ENCODE data around the gene TAS2R20.
"Not testable (repeated sequence)": the region's sequence is repeated elsewhere in the genome, so short reads cannot be mapped to it uniquely, and the experiment has no call there.

TAS2R20 gene, protein sequence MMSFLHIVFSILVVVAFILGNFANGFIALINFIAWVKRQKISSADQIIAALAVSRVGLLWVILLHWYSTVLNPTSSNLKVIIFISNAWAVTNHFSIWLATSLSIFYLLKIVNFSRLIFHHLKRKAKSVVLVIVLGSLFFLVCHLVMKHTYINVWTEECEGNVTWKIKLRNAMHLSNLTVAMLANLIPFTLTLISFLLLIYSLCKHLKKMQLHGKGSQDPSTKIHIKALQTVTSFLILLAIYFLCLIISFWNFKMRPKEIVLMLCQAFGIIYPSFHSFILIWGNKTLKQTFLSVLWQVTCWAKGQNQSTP

DNA sequence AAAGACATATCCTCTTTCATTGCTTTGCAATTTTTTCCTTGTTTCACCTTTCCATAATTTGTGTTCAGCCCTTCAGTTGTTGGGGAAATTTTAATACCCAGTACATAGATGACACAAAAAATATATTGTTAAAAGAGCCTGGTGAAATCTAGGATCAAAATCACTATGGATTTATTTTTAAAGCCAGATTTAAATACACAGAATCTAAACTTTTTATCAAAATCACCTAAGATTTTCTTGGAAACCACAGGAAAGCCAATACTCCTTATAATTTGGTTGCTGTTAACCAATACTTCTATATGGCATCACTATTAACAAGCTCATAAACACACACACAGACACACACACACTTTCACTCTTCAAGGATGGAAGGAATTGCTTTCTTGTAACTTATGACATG lies at the start of gene TAS2R20:
Gene TAS2R20 (minus strand): TSS at position 101 of the 400 bp plus-strand sequence. CDS start 429 bp downstream, outside the sequence.
- no peak for DNase-seq

- not testable (repeated sequence) for DNase-seq
Observed at GRCh38 chr12:11041366-11041765, 43.3 kb upstream of the TAS2R20 start.

GRCh38 chr12:11040162-11040561 lies 42.1 kb upstream of the TAS2R20 start:
- DNase-seq: no peak

DNA sequence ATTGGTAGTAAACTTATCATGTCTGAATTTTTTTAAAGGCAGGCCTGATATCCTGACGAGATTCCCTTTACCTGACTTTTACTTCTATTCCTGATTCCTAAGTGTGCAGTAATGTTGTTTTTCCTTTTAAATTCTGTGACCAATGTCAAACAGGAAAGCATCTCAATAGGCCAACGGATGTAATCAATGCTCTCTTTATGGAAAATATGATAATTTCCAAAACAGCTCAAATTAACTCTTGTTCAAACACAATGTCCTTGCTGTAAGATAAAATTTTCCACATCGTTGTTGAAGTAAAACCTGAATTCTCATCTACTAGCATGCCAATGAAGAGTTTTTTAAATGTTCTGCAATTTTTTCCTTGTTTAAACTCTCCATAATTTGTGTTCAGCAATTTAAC lies 41.1 kb upstream of the TAS2R20 start:
- no peak for DNase-seq

DNA sequence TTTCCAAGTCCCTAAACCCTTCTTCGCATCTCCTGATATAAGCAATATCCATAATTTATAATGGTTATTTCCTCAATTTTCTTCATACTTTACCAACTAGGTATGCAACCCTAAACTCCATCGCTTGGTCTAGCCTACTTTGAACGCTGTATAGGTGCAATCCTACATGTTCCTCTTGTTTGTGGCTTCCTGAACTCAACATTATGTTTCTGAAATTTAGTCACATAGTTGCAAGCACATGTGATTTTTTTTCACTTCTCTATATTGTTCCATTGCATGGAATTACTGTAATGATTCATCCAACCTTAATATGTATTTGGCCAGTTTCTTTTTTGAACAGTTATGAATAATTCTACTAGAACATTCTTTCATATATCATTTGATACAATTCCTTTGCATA lies 35.9 kb upstream of the TAS2R20 start:
- DNase-seq: not testable (repeated sequence)

- DNase-seq: no peak
Observed at GRCh38 chr12:11031307-11031706, 33.2 kb upstream of the TAS2R20 start, which contains the start of gene TAS2R31. TAS2R31 (minus strand) TSS chr12:11031407; CDS start chr12:11031335, 72 bp downstream.

- no peak for DNase-seq
Observed at GRCh38 chr12:11026118-11026517, 28.0 kb upstream of the TAS2R20 start.

DNA sequence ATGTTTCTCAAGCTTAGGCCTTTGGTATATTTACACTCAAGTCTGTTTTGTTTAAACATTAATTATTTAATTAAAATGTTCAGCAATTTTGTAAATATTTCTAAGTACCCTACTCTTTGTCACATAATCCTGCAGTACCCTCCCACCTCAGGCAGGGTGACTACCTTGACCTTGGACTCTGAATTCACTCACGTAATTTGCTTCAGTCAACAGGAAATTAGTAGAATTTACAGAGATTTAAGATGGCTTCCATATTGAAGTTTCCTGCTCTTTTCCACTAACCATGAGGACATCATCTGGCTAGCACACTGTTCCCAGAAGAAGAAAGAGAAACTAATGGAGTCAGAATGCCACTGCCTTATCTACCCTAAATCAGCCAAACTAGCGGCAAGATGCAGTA lies 25.3 kb upstream of the TAS2R20 start:
- DNase-seq: no peak

GRCh38 chr12:11022520-11022919 lies 24.4 kb upstream of the TAS2R20 start, which contains the start of gene TAS2R19:
TAS2R19 (minus strand) TSS chr12:11022620; CDS start chr12:11022571, 49 bp downstream.
- DNase-seq: no peak

DNA sequence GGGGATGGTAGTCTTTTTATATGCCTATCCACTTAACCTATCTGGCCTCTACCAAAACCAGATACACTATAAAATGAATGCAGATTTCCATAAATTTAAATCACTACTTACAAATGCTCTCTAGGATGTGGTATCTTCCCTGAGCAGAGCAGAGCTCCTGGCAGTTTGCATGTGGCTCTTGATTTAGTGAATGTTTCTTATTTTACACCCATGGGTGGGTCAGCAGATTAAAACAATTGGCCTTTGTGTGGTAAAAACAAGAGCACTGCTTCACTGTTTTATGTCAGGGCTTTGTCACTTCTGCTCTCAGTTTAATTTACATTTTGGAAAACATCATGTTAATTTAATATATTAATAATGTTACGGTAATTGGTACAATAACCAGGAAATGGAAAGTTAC lies 18.8 kb upstream of the TAS2R20 start:
- no peak for DNase-seq

DNA sequence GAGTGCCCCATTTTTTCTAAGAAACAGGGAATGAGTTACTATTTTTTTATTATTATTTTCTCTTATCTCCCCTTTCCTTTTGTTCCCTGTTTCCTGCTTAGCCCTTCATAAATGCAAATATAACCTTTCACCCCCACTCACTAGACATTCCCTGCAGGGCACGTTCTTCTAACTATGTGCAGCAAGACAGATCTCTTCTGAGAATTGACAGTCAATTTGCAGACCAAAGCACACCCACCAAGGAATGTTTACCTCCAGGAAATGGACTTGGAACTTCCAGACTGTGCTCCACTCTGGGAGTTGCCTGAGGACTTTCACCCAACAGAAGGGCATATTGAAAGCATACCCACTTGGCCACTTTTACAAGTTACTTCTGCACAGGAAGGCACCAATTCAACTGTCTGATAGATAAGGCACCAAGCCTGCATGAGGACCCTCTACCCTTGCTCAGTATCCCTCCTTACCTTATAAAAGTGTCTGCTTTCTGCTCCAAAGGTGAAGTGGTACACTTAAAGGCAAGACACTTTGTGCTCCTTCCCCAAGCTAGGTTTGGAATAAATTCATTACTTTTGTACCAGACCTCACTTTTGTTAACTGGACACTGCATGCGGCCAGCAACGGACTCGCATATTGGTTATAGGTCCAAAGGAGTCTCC lies 17.8 kb upstream of the TAS2R20 start:
- no peak for DNase-seq

DNA sequence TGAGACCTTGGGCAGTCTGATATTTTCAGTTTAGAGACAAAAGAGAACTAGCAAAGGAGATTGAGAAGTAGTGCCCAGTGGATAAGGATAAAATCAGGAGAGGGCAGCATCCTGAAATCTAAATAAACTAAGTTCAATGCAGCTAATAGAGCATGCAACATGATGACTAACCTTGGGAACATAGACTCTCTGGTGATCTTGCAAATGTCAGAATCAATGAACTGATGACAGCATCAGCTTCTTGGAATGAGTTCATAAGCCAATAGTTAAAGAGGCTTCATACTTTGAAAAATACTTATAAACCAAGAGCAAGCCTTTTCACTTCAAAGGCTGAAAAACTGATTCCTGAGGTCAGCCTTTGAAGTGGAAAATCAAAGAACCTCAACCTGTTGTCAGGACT lies 16.1 kb upstream of the TAS2R20 start:
- DNase-seq: no peak

DNA sequence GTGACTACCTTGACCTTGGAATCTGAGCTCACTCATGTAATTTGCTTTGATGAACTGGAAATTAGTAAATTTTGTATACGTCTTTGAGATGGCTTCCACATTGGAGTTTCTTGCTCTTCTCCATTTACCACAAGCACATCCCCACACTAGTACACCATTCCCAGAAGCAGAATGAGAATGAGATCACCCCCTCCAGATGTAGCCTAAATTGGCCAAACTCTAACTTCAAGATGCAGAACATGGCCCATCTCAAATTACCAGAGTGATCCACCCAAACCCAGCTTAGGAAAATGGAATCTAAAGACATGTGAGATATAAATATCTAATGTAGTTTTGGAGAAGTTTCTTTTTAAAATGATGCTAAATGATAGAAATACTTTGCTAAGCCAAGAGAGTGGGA lies 9.5 kb upstream of the TAS2R20 start:
- DNase-seq: no peak

- DNase-seq: no peak
Observed at GRCh38 chr12:10994307-10994706, 3.8 kb downstream of the TAS2R20 start.

GRCh38 chr12:10989107-10989506 lies 9.0 kb downstream of the TAS2R20 start:
- no peak for DNase-seq

GRCh38 chr12:10986812-10987211 lies 11.3 kb downstream of the TAS2R20 start, which contains the start of gene TAS2R50:
TAS2R50 (minus strand) TSS chr12:10986912; CDS start chr12:10986860, 52 bp downstream.
- DNase-seq: no peak

- no peak for DNase-seq
Observed at GRCh38 chr12:10982244-10982643, 15.9 kb downstream of the TAS2R20 start.

DNA sequence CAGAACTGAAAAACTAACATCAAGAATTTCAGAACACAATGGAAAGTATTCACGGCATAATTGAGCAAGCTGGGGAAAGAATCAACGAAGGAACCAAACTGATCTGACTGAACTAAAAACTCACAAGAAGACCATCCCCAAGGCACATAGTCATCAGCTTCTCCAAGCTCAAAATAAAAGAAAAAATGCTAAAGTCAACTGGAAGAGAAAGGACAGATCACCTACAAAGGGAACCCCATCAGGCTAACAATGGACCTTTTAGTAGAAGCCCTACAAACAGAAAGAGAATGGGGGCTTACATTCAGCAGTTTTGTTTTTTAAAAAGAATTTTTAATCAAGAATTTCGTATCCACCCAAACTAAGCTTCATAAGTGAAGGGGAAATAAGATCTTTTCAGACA lies 23.1 kb downstream of the TAS2R20 start:
- no peak for DNase-seq

DNA sequence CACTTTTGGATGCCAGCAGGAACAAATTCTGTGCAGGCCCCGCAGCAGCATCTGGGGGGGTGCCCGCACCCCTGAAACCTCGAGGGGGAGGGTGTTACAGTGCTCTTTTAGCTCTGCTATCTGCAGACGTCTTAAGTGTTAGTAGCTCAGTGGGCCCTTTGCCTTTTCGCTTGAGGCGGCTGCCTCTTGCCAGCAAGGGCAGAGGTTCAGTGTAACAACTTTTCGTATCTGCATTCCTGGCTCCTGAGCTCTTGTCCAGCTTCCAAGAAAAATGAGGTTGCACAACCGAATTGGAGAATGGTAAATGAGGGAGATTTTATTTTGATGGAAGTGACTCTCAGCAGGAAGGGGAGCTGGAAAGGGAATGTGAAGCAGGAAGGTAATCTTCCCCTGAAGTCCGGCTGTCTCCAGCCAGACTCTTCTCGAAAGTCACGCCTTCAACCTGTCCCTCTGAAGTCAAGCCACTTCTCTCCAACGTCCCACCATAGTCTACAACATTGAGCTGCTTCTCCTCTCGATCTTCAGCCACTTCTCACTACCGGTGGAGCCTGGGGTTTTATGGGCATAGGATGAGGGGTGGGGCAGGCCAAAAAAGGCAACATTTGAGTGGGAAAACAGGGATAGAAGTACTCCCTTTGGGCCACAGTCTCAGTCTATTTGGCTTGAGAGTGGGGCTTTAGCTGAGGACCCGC lies 29.2 kb downstream of the TAS2R20 start:
- DNase-seq: no peak

GRCh38 chr12:10967409-10967808 lies 30.7 kb downstream of the TAS2R20 start:
- no peak for DNase-seq

GRCh38 chr12:10966314-10966713 lies 31.8 kb downstream of the TAS2R20 start:
- no peak for DNase-seq

DNA sequence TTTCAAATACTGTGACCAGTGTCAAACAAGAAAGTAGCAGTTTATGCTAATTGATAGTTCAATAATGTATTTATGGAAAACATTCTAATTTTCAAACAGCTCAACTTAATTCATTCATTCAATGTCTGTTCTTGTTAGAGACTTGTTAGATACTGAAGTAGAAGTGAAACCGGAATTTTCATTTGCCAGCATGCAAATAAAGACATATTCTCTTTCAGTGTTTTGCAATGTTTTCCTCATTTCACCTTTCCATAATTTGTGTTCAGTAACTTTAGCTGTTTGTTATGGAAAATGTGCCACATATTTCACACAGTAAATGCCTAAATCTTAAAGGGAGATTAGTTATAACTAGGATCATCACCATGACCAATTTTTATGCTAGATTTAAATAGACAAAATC lies 32.6 kb downstream of the TAS2R20 start:
- DNase-seq: no peak

GRCh38 chr12:10960211-10960610 lies 37.9 kb downstream of the TAS2R20 start:
- DNase-seq: no peak

DNA sequence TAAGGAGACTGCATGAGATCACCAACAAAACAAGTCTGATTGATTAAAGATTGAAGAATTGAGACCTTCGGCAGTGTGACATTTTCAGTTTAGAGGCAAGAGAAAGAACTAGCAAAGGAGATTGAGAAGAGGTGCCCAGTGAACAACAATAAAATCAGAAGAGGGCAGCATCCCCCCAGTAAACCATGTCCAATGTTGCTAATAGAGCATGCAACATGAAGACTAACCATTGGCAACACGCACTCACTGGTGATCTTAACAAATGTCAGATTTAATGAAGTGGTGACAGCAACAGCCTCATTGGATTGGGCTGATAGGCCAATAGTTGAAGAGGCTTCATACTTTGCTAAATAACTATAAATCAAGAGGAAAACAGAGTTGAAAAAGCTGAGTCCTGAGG lies 38.3 kb downstream of the TAS2R20 start:
- DNase-seq: no peak
